ENCODE measurements around the gene PPP3CA.

PPP3CA gene

DNA sequence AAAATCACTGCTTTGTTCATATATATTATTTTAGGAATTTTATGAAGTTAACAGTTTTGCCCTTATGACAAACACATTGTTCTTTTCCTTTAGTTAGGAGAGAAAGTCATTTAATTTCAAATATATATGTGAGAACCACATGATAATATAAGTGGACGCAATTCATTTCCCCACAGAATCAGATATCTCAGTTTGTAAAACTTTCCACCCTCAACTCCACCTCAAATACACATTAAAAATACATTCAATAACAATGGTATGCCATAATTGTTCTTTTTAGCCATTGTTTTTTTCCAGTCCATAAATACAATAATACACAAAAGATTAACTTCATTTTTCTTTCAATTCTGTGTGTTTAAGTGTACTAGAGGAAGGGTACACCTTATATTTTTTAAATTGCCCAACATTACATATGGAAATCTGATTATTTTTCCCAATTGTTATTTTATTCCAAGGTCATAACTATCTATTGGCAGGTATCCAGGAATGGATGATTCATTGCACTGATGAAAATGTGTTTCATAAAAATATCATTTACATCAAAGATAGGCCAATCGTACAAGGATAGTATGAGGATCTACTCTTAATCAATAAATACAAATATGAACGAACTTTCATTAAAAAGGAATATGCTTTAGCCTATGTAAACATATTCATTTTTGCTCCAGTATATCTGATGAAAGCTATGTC, 125.0 kb downstream of the PPP3CA start:
- no peak overlapping the region for H3K9ac ChIP-seq (ENCODE audit: low read length)
- H2AFZ ChIP-seq (ENCODE audit: insufficient read depth, low read length, poor library complexity), result no peak overlapping the region
- no peaks in the 10 kb centered on the region for H3K27me3 ChIP-seq (ENCODE audit: insufficient read depth, low read length)
- no peak overlapping the region for H3K14ac ChIP-seq (ENCODE audit: low read length)
- no peak overlapping the region for H2BK12ac ChIP-seq (ENCODE audit: low read length)
- no peak overlapping the region for H4K8ac ChIP-seq (ENCODE audit: low read depth, low read length)
- no peak overlapping the region for H4K12ac ChIP-seq (ENCODE audit: low read depth, low read length)
- no peak overlapping the region for H2BK120ac ChIP-seq (ENCODE audit: insufficient read depth, low read length, poor library complexity)
- no peaks in the 10 kb centered on the region for H3K79me1 ChIP-seq (ENCODE audit: low read length)
- H3K9me3 ChIP-seq (ENCODE audit: insufficient read depth, low read depth, low read length), result no peaks in the 10 kb centered on the region
- DNase-seq, result no peak
- H3K36me3 ChIP-seq (ENCODE audit: control insufficient read depth in 1 of 2, insufficient read depth in 2 of 2, low read length in 2 of 2), result no peaks in the 10 kb centered on the region
- no peak overlapping the region for H4K91ac ChIP-seq (ENCODE audit: low read depth, low read length)
- WGBS (ENCODE audit: extremely low coverage, insufficient coverage, insufficient read length), result no CpG with 5 or more reads among the region's 3 CpGs
- no peak overlapping the region for H2AK5ac ChIP-seq (ENCODE audit: low read length)
- no peak overlapping the region for H3K4ac ChIP-seq (ENCODE audit: low read depth, low read length)
- H3K27ac ChIP-seq (ENCODE audit: low read depth, low read length), result no peak overlapping the region
- no peaks in the 10 kb centered on the region for H3K4me1 ChIP-seq (ENCODE audit: control insufficient read depth in 1 of 2, insufficient read depth in 2 of 2, low read length in 2 of 2)
- H3K4me2 ChIP-seq (ENCODE audit: low read length), result no peak overlapping the region
- H3K4me3 ChIP-seq (ENCODE audit: low read depth, low read length), result no peak overlapping the region
- H3K79me2 ChIP-seq (ENCODE audit: control insufficient read depth, insufficient read depth, low read length, poor library complexity), result no peaks in the 10 kb centered on the region
- no peak overlapping the region for H3K23ac ChIP-seq (ENCODE audit: low read length)
- no peak overlapping the region for H2BK5ac ChIP-seq (ENCODE audit: low read depth, low read length, poor library complexity)
- no peak overlapping the region for H3K18ac ChIP-seq (ENCODE audit: low read length)

DNA sequence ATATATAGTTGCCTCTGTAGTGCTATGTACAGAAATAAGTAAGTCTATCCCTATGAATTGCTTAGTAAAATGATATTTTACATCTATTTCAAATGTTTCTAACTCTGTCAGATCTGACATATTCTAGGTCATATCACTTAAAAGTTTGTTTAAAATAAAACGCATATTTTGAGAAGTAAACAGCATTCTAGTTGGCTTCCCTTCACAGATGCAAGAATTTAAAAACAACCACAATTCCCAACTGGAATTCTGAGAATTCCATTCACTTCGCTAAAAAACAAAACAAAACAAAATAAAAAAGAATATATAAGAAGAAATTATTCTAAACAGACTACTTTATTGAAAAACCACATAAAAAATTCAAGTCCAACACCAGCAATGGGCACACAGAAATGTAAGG, 126.0 kb downstream of the PPP3CA start:
- Histone ChIP-seq H3K27ac (ENCODE audit: low read depth, low read length) (no peak overlapping the region), H2AFZ (ENCODE audit: insufficient read depth, low read length, poor library complexity) (no peak overlapping the region), H2AK5ac (ENCODE audit: low read length) (no peak overlapping the region), H3K4ac (ENCODE audit: low read depth, low read length) (no peak overlapping the region), H3K23ac (ENCODE audit: low read length) (no peak overlapping the region), H3K9me3 (ENCODE audit: insufficient read depth, low read depth, low read length) (no peaks in the 10 kb centered on the region), H3K79me1 (ENCODE audit: low read length) (no peaks in the 10 kb centered on the region), H4K91ac (ENCODE audit: low read depth, low read length) (no peak overlapping the region), H3K4me3 (ENCODE audit: low read depth, low read length) (no peak overlapping the region), H3K4me1 (ENCODE audit: control insufficient read depth in 1 of 2, insufficient read depth in 2 of 2, low read length in 2 of 2) (no peaks in the 10 kb centered on the region), H3K79me2 (ENCODE audit: control insufficient read depth, insufficient read depth, low read length, poor library complexity) (no peaks in the 10 kb centered on the region), H3K9ac (ENCODE audit: low read length) (no peak overlapping the region), H2BK12ac (ENCODE audit: low read length) (no peak overlapping the region), H3K14ac (ENCODE audit: low read length) (no peak overlapping the region), H2BK120ac (ENCODE audit: insufficient read depth, low read length, poor library complexity) (no peak overlapping the region), H3K27me3 (ENCODE audit: insufficient read depth, low read length) (no peaks in the 10 kb centered on the region), H2BK5ac (ENCODE audit: low read depth, low read length, poor library complexity) (no peak overlapping the region), H3K36me3 (ENCODE audit: control insufficient read depth in 1 of 2, insufficient read depth in 2 of 2, low read length in 2 of 2) (no peaks in the 10 kb centered on the region), H3K4me2 (ENCODE audit: low read length) (no peak overlapping the region), H4K8ac (ENCODE audit: low read depth, low read length) (no peak overlapping the region), H4K12ac (ENCODE audit: low read depth, low read length) (no peak overlapping the region), H3K18ac (ENCODE audit: low read length) (no peak overlapping the region)
- DNase-seq, result no peak
- no CpG with 5 or more reads among the region's 2 CpGs for WGBS (ENCODE audit: extremely low coverage, insufficient coverage, insufficient read length)

DNA sequence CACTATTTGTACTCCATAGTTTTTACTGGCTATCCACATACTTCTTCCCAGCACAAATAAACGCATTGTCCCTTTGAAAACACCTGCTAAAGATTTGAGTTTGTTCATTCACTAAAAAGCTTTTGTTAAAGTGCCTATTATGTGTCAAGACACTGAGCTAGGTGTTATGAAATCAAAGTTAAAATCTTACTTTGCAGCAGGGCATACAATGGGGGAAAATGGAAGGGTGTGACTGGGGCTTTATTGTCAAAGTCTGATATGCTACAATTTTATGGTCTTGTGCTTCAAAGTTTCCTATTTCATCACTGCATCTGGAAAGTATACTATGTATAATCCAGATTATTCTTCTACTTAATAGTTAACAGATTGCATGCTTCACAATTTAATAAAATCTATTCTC, 128.4 kb downstream of the PPP3CA start:
- Histone ChIP-seq H2AFZ (ENCODE audit: insufficient read depth, low read length, poor library complexity) (no peak overlapping the region), H4K8ac (ENCODE audit: low read depth, low read length) (no peak overlapping the region), H2BK5ac (ENCODE audit: low read depth, low read length, poor library complexity) (no peak overlapping the region), H2BK120ac (ENCODE audit: insufficient read depth, low read length, poor library complexity) (no peak overlapping the region), H3K4me2 (ENCODE audit: low read length) (no peak overlapping the region), H4K91ac (ENCODE audit: low read depth, low read length) (no peak overlapping the region), H4K12ac (ENCODE audit: low read depth, low read length) (no peak overlapping the region), H3K9me3 (ENCODE audit: insufficient read depth, low read depth, low read length) (no peaks in the 10 kb centered on the region), H3K14ac (ENCODE audit: low read length) (no peak overlapping the region), H3K27ac (ENCODE audit: low read depth, low read length) (no peak overlapping the region), H3K27me3 (ENCODE audit: insufficient read depth, low read length) (no peaks in the 10 kb centered on the region), H2AK5ac (ENCODE audit: low read length) (no peak overlapping the region), H2BK12ac (ENCODE audit: low read length) (no peak overlapping the region), H3K4ac (ENCODE audit: low read depth, low read length) (no peak overlapping the region), H3K36me3 (ENCODE audit: control insufficient read depth in 1 of 2, insufficient read depth in 2 of 2, low read length in 2 of 2) (no peaks in the 10 kb centered on the region), H3K4me3 (ENCODE audit: low read depth, low read length) (no peak overlapping the region), H3K23ac (ENCODE audit: low read length) (no peak overlapping the region), H3K9ac (ENCODE audit: low read length) (no peak overlapping the region), H3K18ac (ENCODE audit: low read length) (no peak overlapping the region), H3K4me1 (ENCODE audit: control insufficient read depth in 1 of 2, insufficient read depth in 2 of 2, low read length in 2 of 2) (no peaks in the 10 kb centered on the region), H3K79me1 (ENCODE audit: low read length) (no peaks in the 10 kb centered on the region), H3K79me2 (ENCODE audit: control insufficient read depth, insufficient read depth, low read length, poor library complexity) (no peaks in the 10 kb centered on the region)
- WGBS (ENCODE audit: extremely low coverage, insufficient coverage, insufficient read length), result no CpG with 5 or more reads among the region's 1 CpG
- no peak for DNase-seq

DNA sequence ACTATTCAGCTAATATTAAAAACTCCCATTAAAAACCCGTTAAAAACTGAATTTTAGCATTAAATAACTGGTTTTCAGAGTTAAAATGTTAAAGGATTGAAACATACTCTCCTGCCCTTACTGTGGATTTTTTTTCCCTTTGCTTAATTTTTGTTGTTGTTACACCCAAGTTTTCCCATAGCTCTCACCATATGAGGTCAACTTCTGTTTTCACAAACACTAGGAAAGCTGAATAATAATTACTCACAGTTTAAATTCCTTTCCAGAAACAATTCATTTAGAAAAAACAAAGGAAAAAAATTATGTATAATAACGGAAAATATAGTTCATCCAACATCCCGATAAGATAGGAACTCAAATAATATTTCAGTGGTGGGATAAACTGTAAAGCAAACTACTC, 129.0 kb downstream of the PPP3CA start:
- Histone ChIP-seq H3K14ac (ENCODE audit: low read length) (no peak overlapping the region), H2BK120ac (ENCODE audit: insufficient read depth, low read length, poor library complexity) (no peak overlapping the region), H3K9ac (ENCODE audit: low read length) (no peak overlapping the region), H3K4me3 (ENCODE audit: low read depth, low read length) (no peak overlapping the region), H3K79me1 (ENCODE audit: low read length) (no peaks in the 10 kb centered on the region), H3K27me3 (ENCODE audit: insufficient read depth, low read length) (no peaks in the 10 kb centered on the region), H4K91ac (ENCODE audit: low read depth, low read length) (no peak overlapping the region), H3K79me2 (ENCODE audit: control insufficient read depth, insufficient read depth, low read length, poor library complexity) (no peaks in the 10 kb centered on the region), H3K4ac (ENCODE audit: low read depth, low read length) (no peak overlapping the region), H4K12ac (ENCODE audit: low read depth, low read length) (no peak overlapping the region), H3K36me3 (ENCODE audit: control insufficient read depth in 1 of 2, insufficient read depth in 2 of 2, low read length in 2 of 2) (no peaks in the 10 kb centered on the region), H3K4me1 (ENCODE audit: control insufficient read depth in 1 of 2, insufficient read depth in 2 of 2, low read length in 2 of 2) (no peaks in the 10 kb centered on the region), H3K27ac (ENCODE audit: low read depth, low read length) (no peak overlapping the region), H3K9me3 (ENCODE audit: insufficient read depth, low read depth, low read length) (no peaks in the 10 kb centered on the region), H3K18ac (ENCODE audit: low read length) (no peak overlapping the region), H2AK5ac (ENCODE audit: low read length) (no peak overlapping the region), H2AFZ (ENCODE audit: insufficient read depth, low read length, poor library complexity) (no peak overlapping the region), H3K4me2 (ENCODE audit: low read length) (no peak overlapping the region), H2BK12ac (ENCODE audit: low read length) (no peak overlapping the region), H3K23ac (ENCODE audit: low read length) (no peak overlapping the region), H4K8ac (ENCODE audit: low read depth, low read length) (no peak overlapping the region), H2BK5ac (ENCODE audit: low read depth, low read length, poor library complexity) (no peak overlapping the region)
- DNase-seq, result no peak
- no CpG with 5 or more reads among the region's 3 CpGs for WGBS (ENCODE audit: extremely low coverage, insufficient coverage, insufficient read length)
